H9 (cell line): ENCODE data around the gene POFUT2. TPM values are rescaled to one million over a fixed set of nuclear protein-coding genes. Genes with fewer than 3 reads are reported as not detected.
A peak's percentile ranks its signal among the peaks of the same experiment; 100 is the strongest.

Experiments used
- DNase-seq: peaks from one replicate; pipeline ENCODE4 v3.0.0-alpha.2; 2017
- H2AFZ ChIP-seq: one replicate; pipeline ENCODE4 v1.6.1; 2013; ENCODE audit warnings: mild to moderate bottlenecking, low read length, control low read depth, moderate library complexity
- H2AK5ac ChIP-seq: 2 replicates; pipeline ENCODE4 v1.6.1; 2013; ENCODE audit warnings: low read length, control low read depth, mixed read lengths; ENCODE audit not compliant: insufficient read length
- H2BK120ac ChIP-seq: one replicate; pipeline ENCODE4 v1.6.1; 2013; ENCODE audit warnings: low read depth, mild to moderate bottlenecking, low read length, control low read depth, inconsistent platforms; ENCODE audit not compliant: poor library complexity, severe bottlenecking
- H2BK12ac ChIP-seq: 2 replicates; pipeline ENCODE4 v1.6.1; 2013; ENCODE audit warnings: low read length, control low read depth, mixed read lengths, low read depth; ENCODE audit not compliant: insufficient read length
- H2BK15ac ChIP-seq: 2 replicates; pipeline ENCODE4 v1.6.1; 2013; ENCODE audit warnings: low read depth, low read length, control low read depth
- H2BK20ac ChIP-seq: one replicate; pipeline ENCODE4 v1.6.1; 2013; ENCODE audit warnings: low read depth, mild to moderate bottlenecking, low read length, control low read depth, inconsistent platforms; ENCODE audit not compliant: poor library complexity, severe bottlenecking
- H2BK5ac ChIP-seq: 2 replicates; pipeline ENCODE4 v1.6.1; 2013; ENCODE audit warnings: low read length, control low read depth, mixed read lengths; ENCODE audit not compliant: insufficient read length
- H3K14ac ChIP-seq: 2 replicates; pipeline ENCODE4 v1.6.1; 2013; ENCODE audit warnings: low read length, control low read depth; ENCODE audit not compliant: insufficient read depth
- H3K18ac ChIP-seq: 2 replicates; pipeline ENCODE4 v1.6.1; 2013; ENCODE audit warnings: low read depth, mild to moderate bottlenecking, mixed read lengths, low read length, control low read depth; ENCODE audit not compliant: insufficient read length
- H3K23ac ChIP-seq: 2 replicates; pipeline ENCODE4 v1.6.1; 2013; ENCODE audit warnings: low read length, control low read depth, mixed read lengths, low read depth; ENCODE audit not compliant: insufficient read length
- H3K23me2 ChIP-seq: 2 replicates; pipeline ENCODE4 v1.6.1; 2013; ENCODE audit warnings: low read depth, mild to moderate bottlenecking, mixed read lengths, low read length, control low read depth; ENCODE audit not compliant: insufficient read length, poor library complexity, severe bottlenecking
- H3K27ac ChIP-seq: 2 replicates; pipeline ENCODE4 v1.5.1; 2013; ENCODE audit warnings: low read length, control low read depth, mixed read lengths, low read depth; ENCODE audit not compliant: insufficient read length
- H3K27me3 ChIP-seq: 2 replicates; pipeline ENCODE4 v1.6.1; 2013; ENCODE audit warnings: low read length, control low read depth, inconsistent platforms; ENCODE audit not compliant: insufficient read depth
- H3K4ac ChIP-seq: 2 replicates; pipeline ENCODE4 v1.6.1; 2013; ENCODE audit warnings: low read depth, mild to moderate bottlenecking, control low read depth, inconsistent platforms, low read length, moderate library complexity
- H3K4me1 ChIP-seq: 2 replicates; pipeline ENCODE4 v1.6.1; 2013; ENCODE audit warnings: low read length, control low read depth, inconsistent platforms; ENCODE audit not compliant: insufficient read depth
- H3K4me2 ChIP-seq: 2 replicates; pipeline ENCODE4 v1.6.1; 2013; ENCODE audit warnings: low read length, control low read depth, mixed read lengths; ENCODE audit not compliant: insufficient read length, insufficient read depth
- H3K56ac ChIP-seq: 2 replicates; pipeline ENCODE4 v1.6.1; 2013; ENCODE audit warnings: low read depth, mild to moderate bottlenecking, mixed read lengths, low read length, control low read depth; ENCODE audit not compliant: insufficient read length
- H3K79me1 ChIP-seq: 2 replicates; pipeline ENCODE4 v1.6.1; 2013; ENCODE audit warnings: low read depth, mild to moderate bottlenecking, moderate library complexity, low read length, control low read depth, inconsistent platforms; ENCODE audit not compliant: insufficient read depth, poor library complexity, severe bottlenecking
- H3K79me2 ChIP-seq: 2 replicates; pipeline ENCODE4 v1.6.1; 2013; ENCODE audit warnings: low read length, control low read depth, inconsistent platforms; ENCODE audit not compliant: insufficient read depth
- H3K9ac ChIP-seq: 2 replicates; pipeline ENCODE4 v1.6.1; 2013; ENCODE audit warnings: low read length, control low read depth, mixed read lengths; ENCODE audit not compliant: insufficient read length; ENCODE audit errors: extremely low read depth
- H3K9me3 ChIP-seq: one replicate; pipeline ENCODE4 v1.6.1; 2013; ENCODE audit warnings: low read depth, low read length, inconsistent platforms; ENCODE audit not compliant: control insufficient read depth
- H3T11ph ChIP-seq: one replicate; pipeline ENCODE4 v1.6.1; 2013; ENCODE audit warnings: mild to moderate bottlenecking, low read length, control low read depth, inconsistent platforms
- H4K20me1 ChIP-seq: one replicate; pipeline ENCODE4 v1.6.1; 2013; ENCODE audit not compliant: control insufficient read depth, insufficient read length, insufficient read depth
- H4K5ac ChIP-seq: 2 replicates; pipeline ENCODE4 v1.6.1; 2013; ENCODE audit warnings: low read depth, mild to moderate bottlenecking, mixed read lengths, low read length, control low read depth; ENCODE audit not compliant: insufficient read length
- H4K8ac ChIP-seq: replicated peaks from 2 replicates; pipeline ENCODE4 v1.6.1; 2013; ENCODE audit warnings: low read length, control low read depth, mixed read lengths, low read depth; ENCODE audit not compliant: insufficient read length
- H4K91ac ChIP-seq: 2 replicates; pipeline ENCODE4 v1.6.1; 2013; ENCODE audit warnings: low read depth, mild to moderate bottlenecking, moderate library complexity, mixed read lengths, low read length, control low read depth; ENCODE audit not compliant: insufficient read length
- H3K27ac Mint-ChIP-seq, 3 experiments: 2 replicates in 2 of 3; 3 replicates in 1 of 3; pipeline ENCODE4 v1.8.0; 2020 to 2021; ENCODE audit warnings: mixed read lengths in 3 of 3, mild to moderate bottlenecking in 1 of 3, moderate library complexity in 1 of 3
- H3K27me3 Mint-ChIP-seq: 2 replicates; pipeline ENCODE4 v1.8.0; 2021; ENCODE audit warnings: low read depth, mild to moderate bottlenecking, moderate library complexity, mixed read lengths
- H3K36me3 Mint-ChIP-seq, 3 experiments: 2 replicates in 2 of 3; 3 replicates in 1 of 3; pipeline ENCODE4 v1.8.0; 2020 to 2021; ENCODE audit warnings: low read depth in 3 of 3, mixed read lengths in 3 of 3; ENCODE audit not compliant: insufficient read depth in 1 of 3
- H3K4me1 Mint-ChIP-seq, 2 experiments: 2 replicates each; pipeline ENCODE4 v1.8.0; 2020; ENCODE audit warnings: mixed read lengths in 2 of 2
- H3K4me3 Mint-ChIP-seq, 2 experiments: 2 replicates in 1 of 2; 3 replicates in 1 of 2; pipeline ENCODE4 v1.8.0; 2020 to 2021; ENCODE audit warnings: mild to moderate bottlenecking in 2 of 2, mixed read lengths in 2 of 2, moderate library complexity in 1 of 2
- H3K9me3 Mint-ChIP-seq, 2 experiments: 2 replicates in 1 of 2; 3 replicates in 1 of 2; pipeline ENCODE4 v1.8.0; 2020; ENCODE audit warnings: mild to moderate bottlenecking in 2 of 2, mixed read lengths in 2 of 2, moderate library complexity in 1 of 2
- WGBS: extraction: QIAGEN DNeasy Blood & Tissue Kit; methylation state at CpG from one replicate; pipeline ENCODE4 v1.1.7; 2013; ENCODE audit warnings: missing lambda C conversion rate, low lambda C conversion rate, mixed read lengths; ENCODE audit not compliant: insufficient read length; ENCODE audit errors: extremely low coverage; 5-methylcytosine and 5-hydroxymethylcytosine counted together
- total RNA-seq: library from RNA; stranded (reverse); gene quantifications from 2 replicates; pipeline ENCODE4 v1.2.1, GENCODE V29; 2021
- TF ChIP-seq, protein P1 (sequence below): fragments of 200-600 bp; sonication (generic); conservative IDR thresholded peaks from 3 replicates; pipeline ENCODE4 v1.8.0; 2021; ENCODE audit warnings: antibody characterized with exemption, mild to moderate bottlenecking

POFUT2 gene
- total RNA-seq, 1 experiment from 2014 or later = 34.8 TPM

DNA sequence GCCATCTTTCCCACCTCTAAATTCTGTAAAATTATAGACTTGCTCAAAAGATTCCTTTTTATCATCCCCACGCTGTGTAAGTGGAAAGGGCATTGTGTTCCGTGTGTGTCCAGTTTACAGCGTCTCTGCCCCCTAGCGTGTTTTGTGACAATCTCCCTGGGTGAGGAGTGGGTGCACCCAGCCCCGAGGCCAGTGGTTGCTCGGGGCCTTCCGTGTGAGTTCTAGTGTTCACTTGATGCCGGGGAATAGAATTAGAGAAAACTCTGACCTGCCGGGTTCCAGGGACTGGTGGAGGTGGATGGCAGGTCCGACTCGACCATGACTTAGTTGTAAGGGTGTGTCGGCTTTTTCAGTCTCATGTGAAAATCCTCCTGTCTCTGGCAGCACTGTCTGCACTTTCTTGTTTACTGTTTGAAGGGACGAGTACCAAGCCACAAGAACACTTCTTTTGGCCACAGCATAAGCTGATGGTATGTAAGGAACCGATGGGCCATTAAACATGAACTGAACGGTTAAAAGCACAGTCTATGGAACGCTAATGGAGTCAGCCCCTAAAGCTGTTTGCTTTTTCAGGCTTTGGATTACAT lies 61.9 kb downstream of the POFUT2 start:
- H3K4me1 Mint-ChIP-seq = peaks cover 5% of the 10 kb centered on the region in 2 experiments; a peak in 2 of 4 replicates
- no peaks in the 10 kb centered on the region for H3K79me2 ChIP-seq
- TF ChIP-seq, protein P1, sequence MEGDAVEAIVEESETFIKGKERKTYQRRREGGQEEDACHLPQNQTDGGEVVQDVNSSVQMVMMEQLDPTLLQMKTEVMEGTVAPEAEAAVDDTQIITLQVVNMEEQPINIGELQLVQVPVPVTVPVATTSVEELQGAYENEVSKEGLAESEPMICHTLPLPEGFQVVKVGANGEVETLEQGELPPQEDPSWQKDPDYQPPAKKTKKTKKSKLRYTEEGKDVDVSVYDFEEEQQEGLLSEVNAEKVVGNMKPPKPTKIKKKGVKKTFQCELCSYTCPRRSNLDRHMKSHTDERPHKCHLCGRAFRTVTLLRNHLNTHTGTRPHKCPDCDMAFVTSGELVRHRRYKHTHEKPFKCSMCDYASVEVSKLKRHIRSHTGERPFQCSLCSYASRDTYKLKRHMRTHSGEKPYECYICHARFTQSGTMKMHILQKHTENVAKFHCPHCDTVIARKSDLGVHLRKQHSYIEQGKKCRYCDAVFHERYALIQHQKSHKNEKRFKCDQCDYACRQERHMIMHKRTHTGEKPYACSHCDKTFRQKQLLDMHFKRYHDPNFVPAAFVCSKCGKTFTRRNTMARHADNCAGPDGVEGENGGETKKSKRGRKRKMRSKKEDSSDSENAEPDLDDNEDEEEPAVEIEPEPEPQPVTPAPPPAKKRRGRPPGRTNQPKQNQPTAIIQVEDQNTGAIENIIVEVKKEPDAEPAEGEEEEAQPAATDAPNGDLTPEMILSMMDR = no peak
- no peaks in the 10 kb centered on the region for H3K23me2 ChIP-seq
- no peaks in the 10 kb centered on the region for H3K9me3 ChIP-seq
- H3K79me1 ChIP-seq = no peaks in the 10 kb centered on the region
- no peak overlapping the region for H2BK120ac ChIP-seq
- no peak overlapping the region for H4K8ac ChIP-seq
- H3T11ph ChIP-seq = no peak overlapping the region
- no peak overlapping the region for H2BK5ac ChIP-seq
- H4K5ac ChIP-seq = no peak overlapping the region
- no peaks in the 10 kb centered on the region; the same call in 1 of the 2 replicates for H3K4me1 ChIP-seq
- H3K4me3 Mint-ChIP-seq = no peak overlapping the region
- H3K27ac ChIP-seq = no peak overlapping the region
- H3K9me3 Mint-ChIP-seq = no peaks in the 10 kb centered on the region
- no peak overlapping the region for H2BK20ac ChIP-seq
- no peak overlapping the region for H2AK5ac ChIP-seq
- DNase-seq = no peak
- no peak overlapping the region for H3K23ac ChIP-seq
- WGBS = no CpG with 5 or more reads among the region's 16 CpGs
- no peaks in the 10 kb centered on the region for H4K20me1 ChIP-seq
- H2BK12ac ChIP-seq = no peak overlapping the region
- no peak overlapping the region for H3K4ac ChIP-seq
- no peaks in the 10 kb centered on the region for H3K27me3 ChIP-seq
- no peak overlapping the region for H4K91ac ChIP-seq
- H3K56ac ChIP-seq = no peak overlapping the region
- no peak overlapping the region for H2BK15ac ChIP-seq
- H3K36me3 Mint-ChIP-seq = no peaks in the 10 kb centered on the region; a peak in 1 of 7 replicates
- H3K4me2 ChIP-seq = no peak overlapping the region
- H2AFZ ChIP-seq = no peak overlapping the region
- H3K9ac ChIP-seq = no peak overlapping the region
- H3K18ac ChIP-seq = no peak overlapping the region
- peak overlapping the region in 1 of 3 experiments; percentile 31; a peak in 2 of 7 replicates for H3K27ac Mint-ChIP-seq
- no peak overlapping the region for H3K14ac ChIP-seq
- no peaks in the 10 kb centered on the region for H3K27me3 Mint-ChIP-seq
